ENCODE measurements around the gene C14orf132. TPM values are rescaled to one million over a fixed set of nuclear protein-coding genes. Genes with fewer than 3 reads are reported as not detected.

C14orf132 gene
- total and polyA plus RNA-seq, 9 of the 15 experiments (the other 6 are each of a cell fraction or from before 2014, with no cell fraction given): not detected

- Histone ChIP-seq H3K27ac (ENCODE audit: extremely low read depth, low read depth, low read length) (no peak overlapping the region), H3K9me3 (replicated peaks; ENCODE audit: control insufficient read depth, insufficient read depth, low read depth, low read length) (no peaks in the 10 kb centered on the region), H3K4me3 (no peak overlapping the region), H4K20me1 (replicated peaks; ENCODE audit: control insufficient read depth, insufficient read depth, low read length) (no peaks in the 10 kb centered on the region), H3K9ac (ENCODE audit: insufficient read depth in 1 of 2, low read depth in 2 of 2, low read length in 2 of 2) (no peak overlapping the region), H3K4me2 (ENCODE audit: insufficient read depth, low read length) (no peak overlapping the region), H2AFZ (ENCODE audit: low read depth, low read length) (no peak overlapping the region), H3K36me3 (ENCODE audit: control insufficient read depth, insufficient read depth, low read length) (no peaks in the 10 kb centered on the region), H3K79me2 (ENCODE audit: control insufficient read depth, insufficient read depth, low read length) (no peaks in the 10 kb centered on the region), H3K9me1 (ENCODE audit: control insufficient read depth, insufficient read depth, low read length) (peaks cover 2% of the 10 kb centered on the region), H3K27me3 (ENCODE audit: control insufficient read depth in 2 of 2, insufficient read depth in 2 of 2, low read length in 2 of 2) (no peaks in the 10 kb centered on the region), H3K4me1 (replicated peaks in 1 of 2; ENCODE audit: control insufficient read depth in 2 of 2, insufficient read depth in 2 of 2, low read length in 2 of 2) (no peaks in the 10 kb centered on the region)
- FAIRE-seq (no peak), DNase-seq (ENCODE audit: extremely low read depth in 1 of 4, low spot score in 3 of 4) (no peak), ATAC-seq (no peak)
- POLR2A ChIA-PET: no interaction called here
- intact Hi-C loops (cut with micrococcal nuclease): no loop called here
- CTCF ChIA-PET (ENCODE audit: low intra/inter-chr PET ratio): no interaction called here
- 2% methylated on average over 4 of the region's 4 CpGs for WGBS (ENCODE audit: insufficient coverage, low coverage, missing lambda C conversion rate)
- BruUV-seq (replicated peaks): no TSS peak
- in situ Hi-C loops (cut with MboI): no loop called here
- TF ChIP-seq ZNF408 (CRISPR knock-in tag; IDR thresholded peaks at IDR 0.05; ENCODE audit: low read depth) (no peak), MYC (IDR thresholded peaks at IDR 0.05; ENCODE audit: low read depth, low read length) (no peak), MYC (CRISPR knock-in tag; IDR thresholded peaks at IDR 0.05; ENCODE audit: borderline replicate concordance, low read depth) (no peak), CHD7 (IDR thresholded peaks at IDR 0.05; ENCODE audit: low read depth, low read length) (no peak), RBM14 (IDR thresholded peaks at IDR 0.05; ENCODE audit: borderline replicate concordance, insufficient read depth, low read depth, low read length) (no peak), NFIX (CRISPR knock-in tag; IDR thresholded peaks at IDR 0.05; ENCODE audit: low read depth) (no peak), ADNP (tag; IDR thresholded peaks at IDR 0.05) (no peak), POLR2H (tag; IDR thresholded peaks at IDR 0.05; ENCODE audit: low read depth) (no peak), BRF2 (IDR thresholded peaks at IDR 0.05; ENCODE audit: borderline replicate concordance, insufficient read depth, insufficient read length) (no peak)
These were observed 22.8 kb downstream of the C14orf132 start for GRCh38 chr14:96062010-96062409.
